Measurements from ENCODE around the gene DNM3. TPM values are rescaled to one million over a fixed set of nuclear protein-coding genes. Genes with fewer than 3 reads are reported as not detected.

Gene DNM3
- total RNA-seq, 1 donor: 0.72 TPM

DNA sequence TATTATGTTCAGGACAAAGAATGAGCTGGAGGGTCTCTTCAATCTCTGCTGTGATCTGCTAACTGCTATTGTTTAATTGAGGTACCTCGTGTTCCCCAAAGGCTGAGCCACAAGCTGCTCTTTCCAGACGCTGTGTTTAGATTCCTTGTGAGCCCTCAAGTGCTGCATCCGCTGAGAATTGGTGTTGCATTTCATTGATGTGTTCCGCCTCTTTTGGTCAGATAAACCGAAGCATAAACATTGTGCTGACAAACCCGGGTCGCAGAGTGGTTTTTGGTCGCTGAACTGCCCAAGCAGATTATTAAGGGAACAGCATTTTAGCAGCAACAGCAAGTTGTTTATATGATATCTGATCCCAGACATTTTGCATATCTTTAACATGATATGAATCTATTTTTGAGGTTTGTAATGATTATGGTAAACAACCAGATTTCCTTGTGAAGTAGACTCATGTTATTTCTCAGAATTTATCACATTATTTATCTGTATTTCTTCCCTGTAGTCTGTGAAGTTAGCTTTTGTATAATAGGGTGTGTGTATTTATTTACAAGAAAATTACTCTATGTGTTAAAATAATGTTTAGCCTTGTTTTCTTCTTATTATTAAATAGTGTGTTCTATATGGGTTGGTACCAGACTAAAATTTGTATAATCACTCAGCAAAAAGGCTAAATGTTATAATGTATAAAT is 362.0 kb downstream of the DNM3 start:
- no peak for DNase-seq (ENCODE audit: insufficient read length, low spot score, missing footprints)
- peak overlapping the region; percentile 56 for H3K4me2 ChIP-seq (ENCODE audit: insufficient read depth, low read length)
- peaks cover 5% of the 10 kb centered on the region for H3K4me1 ChIP-seq (ENCODE audit: insufficient read depth, low read length)
- H3K36me3 ChIP-seq (ENCODE audit: insufficient read depth, low read length): no peaks in the 10 kb centered on the region
- no peaks in the 10 kb centered on the region for H3K9me3 ChIP-seq (ENCODE audit: low read depth, low read length)
- H3K79me2 ChIP-seq (ENCODE audit: insufficient read depth, low read length): no peaks in the 10 kb centered on the region
- H4K20me1 ChIP-seq (ENCODE audit: insufficient read depth, low read length): no peaks in the 10 kb centered on the region
- peak overlapping the region; percentile 78 for H2AFZ ChIP-seq (ENCODE audit: low read length)
- no peak for TF ChIP-seq CTCF (IDR thresholded peaks at IDR 0.05; ENCODE audit: extremely low read depth, low read depth, low read length)
- no peak overlapping the region for H3K27ac ChIP-seq (ENCODE audit: low read depth, low read length)
- peak overlapping the region; percentile 37 for H3K4me3 ChIP-seq (ENCODE audit: insufficient read depth, low read length)
- H3K27me3 ChIP-seq (ENCODE audit: insufficient read depth, low read length): no peaks in the 10 kb centered on the region

DNA sequence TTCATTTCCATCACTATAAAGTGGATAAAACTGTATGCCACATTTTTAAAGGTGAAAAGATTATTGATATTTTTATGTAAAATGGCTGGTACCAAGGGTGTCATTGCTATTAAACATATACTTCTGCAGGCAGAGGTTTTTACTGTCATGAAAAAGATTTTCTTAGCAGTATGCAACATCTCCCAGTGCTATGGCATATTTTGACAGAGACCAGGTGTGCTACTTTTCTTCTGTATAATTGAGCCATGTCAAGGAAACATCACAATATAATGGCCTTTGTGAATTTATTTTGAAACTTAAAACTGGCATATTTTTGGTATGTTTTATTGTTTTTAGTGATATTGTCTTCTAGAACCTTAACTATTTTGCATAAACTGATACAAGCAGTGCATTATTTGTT is 362.6 kb downstream of the DNM3 start:
- no peak overlapping the region for H3K27ac ChIP-seq (ENCODE audit: low read depth, low read length)
- no peaks in the 10 kb centered on the region for H3K27me3 ChIP-seq (ENCODE audit: insufficient read depth, low read length)
- H3K4me3 ChIP-seq (ENCODE audit: insufficient read depth, low read length): no peak overlapping the region
- no peaks in the 10 kb centered on the region for H3K9me3 ChIP-seq (ENCODE audit: low read depth, low read length)
- no peaks in the 10 kb centered on the region for H3K36me3 ChIP-seq (ENCODE audit: insufficient read depth, low read length)
- no peak for TF ChIP-seq CTCF (IDR thresholded peaks at IDR 0.05; ENCODE audit: extremely low read depth, low read depth, low read length)
- H3K79me2 ChIP-seq (ENCODE audit: insufficient read depth, low read length): no peaks in the 10 kb centered on the region
- H3K4me1 ChIP-seq (ENCODE audit: insufficient read depth, low read length): peaks cover 5% of the 10 kb centered on the region
- no peak for DNase-seq (ENCODE audit: insufficient read length, low spot score, missing footprints)
- H2AFZ ChIP-seq (ENCODE audit: low read length): no peak overlapping the region
- H4K20me1 ChIP-seq (ENCODE audit: insufficient read depth, low read length): no peaks in the 10 kb centered on the region
- no peak overlapping the region for H3K4me2 ChIP-seq (ENCODE audit: insufficient read depth, low read length)

DNA sequence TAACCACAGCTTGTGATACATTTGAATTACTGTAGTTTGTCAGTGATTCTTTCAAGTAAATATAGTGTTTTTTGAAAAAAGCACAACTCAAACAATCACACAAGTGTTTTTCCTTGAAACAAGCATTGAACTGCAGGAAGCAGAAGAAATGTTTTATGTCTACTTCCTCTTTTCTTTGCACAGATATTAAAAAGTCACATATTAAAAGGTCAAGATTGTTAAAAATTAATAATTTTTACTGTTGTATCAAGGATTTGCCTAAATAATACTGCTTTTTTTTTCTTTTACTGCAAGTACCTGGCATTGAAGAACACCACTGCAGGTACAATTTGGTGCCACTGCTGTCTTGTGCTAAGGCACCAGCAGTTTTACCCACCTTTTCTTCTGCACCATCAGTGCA is 365.0 kb downstream of the DNM3 start:
- Histone ChIP-seq H2AFZ (ENCODE audit: low read length) (no peak overlapping the region), H3K9me3 (ENCODE audit: low read depth, low read length) (no peaks in the 10 kb centered on the region), H3K4me1 (ENCODE audit: insufficient read depth, low read length) (peaks cover 5% of the 10 kb centered on the region), H3K27ac (ENCODE audit: low read depth, low read length) (no peak overlapping the region), H3K4me3 (ENCODE audit: insufficient read depth, low read length) (no peak overlapping the region), H3K36me3 (ENCODE audit: insufficient read depth, low read length) (no peaks in the 10 kb centered on the region), H3K27me3 (ENCODE audit: insufficient read depth, low read length) (no peaks in the 10 kb centered on the region), H3K79me2 (ENCODE audit: insufficient read depth, low read length) (no peaks in the 10 kb centered on the region), H3K4me2 (ENCODE audit: insufficient read depth, low read length) (no peak overlapping the region), H4K20me1 (ENCODE audit: insufficient read depth, low read length) (no peaks in the 10 kb centered on the region)
- no peak for TF ChIP-seq CTCF (IDR thresholded peaks at IDR 0.05; ENCODE audit: extremely low read depth, low read depth, low read length)
- DNase-seq (ENCODE audit: insufficient read length, low spot score, missing footprints): no peak

DNA sequence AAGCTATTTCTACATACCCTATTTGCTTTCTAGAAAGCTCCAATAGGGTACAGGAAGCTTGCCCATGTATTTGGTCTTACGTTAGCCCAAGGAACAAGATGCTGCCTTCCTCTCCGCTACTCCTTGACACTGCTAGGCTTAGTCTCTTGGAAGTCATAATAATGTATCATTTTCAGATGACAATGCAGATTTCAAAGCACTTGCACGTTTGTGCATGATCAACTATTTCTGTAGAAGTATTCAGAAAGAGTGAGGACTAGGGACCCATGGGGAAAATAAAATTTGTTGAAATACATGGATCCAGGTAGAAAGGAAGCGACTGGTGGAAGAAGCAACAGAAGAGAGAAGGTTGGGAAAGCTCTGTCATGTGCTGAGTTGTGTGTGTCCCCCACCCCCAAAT is 367.3 kb downstream of the DNM3 start:
- no peak for DNase-seq (ENCODE audit: insufficient read length, low spot score, missing footprints)
- H3K9me3 ChIP-seq (ENCODE audit: low read depth, low read length): no peaks in the 10 kb centered on the region
- H3K4me1 ChIP-seq (ENCODE audit: insufficient read depth, low read length): no peaks in the 10 kb centered on the region
- no peak for TF ChIP-seq CTCF (IDR thresholded peaks at IDR 0.05; ENCODE audit: extremely low read depth, low read depth, low read length)
- no peaks in the 10 kb centered on the region for H3K79me2 ChIP-seq (ENCODE audit: insufficient read depth, low read length)
- no peak overlapping the region for H3K4me3 ChIP-seq (ENCODE audit: insufficient read depth, low read length)
- H4K20me1 ChIP-seq (ENCODE audit: insufficient read depth, low read length): no peaks in the 10 kb centered on the region
- H2AFZ ChIP-seq (ENCODE audit: low read length): no peak overlapping the region
- H3K27ac ChIP-seq (ENCODE audit: low read depth, low read length): no peak overlapping the region
- no peaks in the 10 kb centered on the region for H3K36me3 ChIP-seq (ENCODE audit: insufficient read depth, low read length)
- H3K4me2 ChIP-seq (ENCODE audit: insufficient read depth, low read length): no peak overlapping the region
- no peaks in the 10 kb centered on the region for H3K27me3 ChIP-seq (ENCODE audit: insufficient read depth, low read length)

Measured in osteoblast (primary cell).